Sigmoid colon (tissue), 4 donors: ENCODE measurements around the gene DOCK8.

Source experiments
- CTCF ChIP-seq, 4 experiments: fragments of 450-650 bp in 3 of 4; fragments of 200-600 bp in 1 of 4; IDR thresholded peaks; one replicate each; pipeline ENCODE4 v1.5.1; 2016 to 2019; ENCODE audit warnings: antibody characterized with exemption in 4 of 4, mild to moderate bottlenecking in 3 of 4, moderate library complexity in 2 of 4
- POLR2A ChIP-seq, 2 donors: fragments of 450-650 bp; IDR thresholded peaks; one replicate each; pipeline ENCODE4 v1.6.1; 2016; ENCODE audit warnings: antibody characterized with exemption in 2 of 2, mild to moderate bottlenecking in 2 of 2, moderate library complexity in 2 of 2
- POLR2AphosphoS5 ChIP-seq, 4 donors: sonication (generic); formaldehyde crosslinking; IDR thresholded peaks; one replicate each; pipeline ENCODE4 v1.6.1; 2017; ENCODE audit warnings: antibody characterized with exemption in 4 of 4

- TF ChIP-seq CTCF (IDR thresholded peaks at IDR 0.05) (peak in 1 of 4 experiments; percentile 6), POLR2AphosphoS5 (IDR thresholded peaks at IDR 0.05) (no peak), POLR2A (IDR thresholded peaks at IDR 0.05) (no peak)
Measured at GRCh38 chr9:306907-307306, 92.2 kb downstream of the DOCK8 start.
